GM23338 (cell line): ENCODE data around the gene UGT1A10. TPM values are rescaled to one million over a fixed set of nuclear protein-coding genes. Genes with fewer than 3 reads are reported as not detected.

Source experiments
- ATAC-seq: fragments of 200-7000 bp; cut with Tn5 transposase; 3 replicates; pipeline ENCODE4 v1.9.1; 2020
- DNase-seq: peaks from one replicate; pipeline ENCODE4 v3.0.0-alpha.2; 2015; ENCODE audit warnings: low spot score
- H2AFZ ChIP-seq: fragments of 200-600 bp; sonication (generic); 2 replicates; pipeline ENCODE4 v1.8.0; 2016; ENCODE audit warnings: antibody characterized with exemption, mild to moderate bottlenecking, moderate library complexity
- H3F3A ChIP-seq: fragments of 200-600 bp; sonication (generic); replicated peaks from 2 replicates; pipeline ENCODE4 v1.8.0; 2017; ENCODE audit warnings: antibody characterized with exemption, mixed run types, low read depth
- H3K27ac ChIP-seq: fragments of 200-600 bp; sonication (generic); 2 replicates; pipeline ENCODE4 v1.6.1; 2016; ENCODE audit warnings: low read depth
- H3K27me3 ChIP-seq: fragments of 200-600 bp; sonication (generic); 2 replicates; pipeline ENCODE4 v1.8.0; 2016; ENCODE audit warnings: mild to moderate bottlenecking, mixed run types, moderate library complexity; ENCODE audit not compliant: insufficient read depth
- H3K36me3 ChIP-seq: fragments of 200-600 bp; sonication (generic); 2 replicates; pipeline ENCODE4 v1.8.0; 2016; ENCODE audit warnings: mild to moderate bottlenecking; ENCODE audit not compliant: insufficient read depth
- H3K4me1 ChIP-seq: fragments of 200-600 bp; sonication (generic); 2 replicates; pipeline ENCODE4 v1.8.0; 2016; ENCODE audit warnings: mild to moderate bottlenecking, moderate library complexity; ENCODE audit not compliant: insufficient read depth
- H3K4me2 ChIP-seq: fragments of 200-600 bp; sonication (generic); 2 replicates; pipeline ENCODE4 v1.7.1; 2017; ENCODE audit warnings: mixed run types
- H3K4me3 ChIP-seq: fragments of 200-600 bp; sonication (generic); 2 replicates; pipeline ENCODE4 v1.6.1; 2016; ENCODE audit warnings: mixed run types
- H3K79me2 ChIP-seq: fragments of 200-600 bp; sonication (generic); replicated peaks from 2 replicates; pipeline ENCODE4 v1.8.0; 2017; ENCODE audit warnings: mild to moderate bottlenecking; ENCODE audit not compliant: insufficient read depth
- H3K9me2 ChIP-seq: fragments of 200-600 bp; sonication (generic); 2 replicates; pipeline ENCODE4 v1.8.0; 2017; ENCODE audit not compliant: insufficient read depth
- H4K20me1 ChIP-seq: fragments of 200-600 bp; sonication (generic); replicated peaks from 2 replicates; pipeline ENCODE4 v1.8.0; 2017; ENCODE audit warnings: mild to moderate bottlenecking; ENCODE audit not compliant: insufficient read depth
- H3K27ac Mint-ChIP-seq: 2 replicates; pipeline ENCODE4 v1.8.0; 2020; ENCODE audit warnings: inconsistent platforms, mild to moderate bottlenecking, moderate library complexity, mixed read lengths
- H3K27me3 Mint-ChIP-seq: 3 replicates; pipeline ENCODE4 v1.8.0; 2022; ENCODE audit warnings: low read depth, mild to moderate bottlenecking, moderate library complexity, mixed read lengths, inconsistent platforms; ENCODE audit not compliant: insufficient read depth, poor library complexity
- H3K36me3 Mint-ChIP-seq: 3 replicates; pipeline ENCODE4 v1.8.0; 2021; ENCODE audit warnings: low read depth, mild to moderate bottlenecking, inconsistent platforms, moderate library complexity, mixed read lengths
- H3K4me1 Mint-ChIP-seq: 3 replicates; pipeline ENCODE4 v1.8.0; 2020; ENCODE audit warnings: mild to moderate bottlenecking, inconsistent platforms, mixed read lengths
- H3K4me3 Mint-ChIP-seq: 3 replicates; pipeline ENCODE4 v1.8.0; 2021; ENCODE audit warnings: moderate library complexity, mild to moderate bottlenecking, inconsistent platforms, mixed read lengths
- H3K9me3 Mint-ChIP-seq: 3 replicates; pipeline ENCODE4 v1.8.0; 2020; ENCODE audit warnings: moderate library complexity, mild to moderate bottlenecking, inconsistent platforms, mixed read lengths
- CTCF ChIP-seq, 2 experiments: fragments of 200-600 bp in 1 of 2; sonication (generic) in 1 of 2; conservative IDR thresholded peaks; 2 replicates each; pipeline versions ENCODE4 v1.5.1 to v1.6.1; 2016 to 2017; ENCODE audit warnings: antibody characterized with exemption in 2 of 2, low read depth in 2 of 2, mild to moderate bottlenecking in 2 of 2, moderate library complexity in 1 of 2
- ETS1 ChIP-seq: IDR thresholded peaks from 2 replicates; pipeline ENCODE4 v1.6.1; 2016; ENCODE audit warnings: antibody characterized with exemption
- JUNB ChIP-seq: IDR thresholded peaks from one replicate; pipeline ENCODE4 v1.6.1; 2016; ENCODE audit warnings: antibody characterized with exemption; ENCODE audit not compliant: unreplicated experiment
- NANOG ChIP-seq: IDR thresholded peaks from 2 replicates; pipeline ENCODE4 v1.6.1; 2016; ENCODE audit warnings: antibody characterized with exemption, borderline replicate concordance
- POLR2AphosphoS5 ChIP-seq: IDR thresholded peaks from 2 replicates; pipeline ENCODE4 v1.6.1; 2016; ENCODE audit warnings: antibody characterized with exemption, low read depth
- STAT1 ChIP-seq: IDR thresholded peaks from one replicate; pipeline ENCODE4 v1.6.1; 2016; ENCODE audit warnings: antibody characterized with exemption; ENCODE audit not compliant: unreplicated experiment
- ZNF462 ChIP-seq: fragments of 250-450 bp; sonication (Bioruptor Pico); IDR thresholded peaks from 2 replicates; pipeline ENCODE4 v1.5.0; 2020; ENCODE audit warnings: mild to moderate bottlenecking, moderate library complexity
- polyA plus RNA-seq: library from polyadenylated mRNA; unstranded; fragments of >200 nt; fragmentation: Nextera tagmentation; extraction: Ambion mirVana; gene quantifications from 2 replicates; pipeline ENCODE4 v1.2.1, GENCODE V29; 2016
- total RNA-seq: library from RNA; depleted of rRNA; stranded (reverse); fragments of >200 nt; shearing (Covaris generic); gene quantifications from 2 replicates; pipeline ENCODE4 v1.2.3, GENCODE V29; 2014

The UGT1A10 gene
- total and polyA plus RNA-seq, 2 experiments from 2014 or later = not detected

- no peak for TF ChIP-seq NANOG
Measured at GRCh38 chr2:233772583-233772982, 136.3 kb downstream of the UGT1A10 start (continued).

GRCh38 chr2:233773854-233774253 is 137.6 kb downstream of the UGT1A10 start:
- DNase-seq = no peak
- Mint-ChIP-seq H3K4me1 (no peaks in the 10 kb centered on the region), H3K27me3 (no peaks in the 10 kb centered on the region), H3K27ac (no peak overlapping the region), H3K4me3 (no peak overlapping the region), H3K36me3 (peaks cover 4% of the 10 kb centered on the region; the same call in 2 of the 3 replicates), H3K9me3 (peaks cover 26% of the 10 kb centered on the region)
- no peak overlapping the region for H3K4me2 ChIP-seq
- no peak for ATAC-seq
- no peak overlapping the region for H3K27ac ChIP-seq
- H3K4me1 ChIP-seq = no peaks in the 10 kb centered on the region
- no peaks in the 10 kb centered on the region for H3K36me3 ChIP-seq
- no peaks in the 10 kb centered on the region for H3K79me2 ChIP-seq
- no peak overlapping the region for H2AFZ ChIP-seq
- H3K4me3 ChIP-seq = no peak overlapping the region
- H3F3A ChIP-seq = no peaks in the 10 kb centered on the region
- H3K9me2 ChIP-seq = 0 out of 2 replicates have a peak, but pooled peaks cover 3% of the 10 kb centered on the region
- no peaks in the 10 kb centered on the region for H3K27me3 ChIP-seq
- H4K20me1 ChIP-seq = no peaks in the 10 kb centered on the region
- TF ChIP-seq CTCF (conservative IDR thresholded peaks at IDR 0.05; ENCODE audit: low read depth in 2 of 2) (no peak), JUNB (no peak), ZNF462 (CRISPR knock-in tag) (no peak), ETS1 (no peak), NANOG (no peak), STAT1 (no peak), POLR2AphosphoS5 (no peak)
